ENCODE measurements around the gene DCLK1. TPM values are rescaled to one million over a fixed set of nuclear protein-coding genes. Genes with fewer than 3 reads are reported as not detected.
A peak's percentile ranks its signal among the peaks of the same experiment; 100 is the strongest.

DCLK1 gene
- total RNA-seq, 1 donor from 2014 or later: 22.6 TPM

DNA sequence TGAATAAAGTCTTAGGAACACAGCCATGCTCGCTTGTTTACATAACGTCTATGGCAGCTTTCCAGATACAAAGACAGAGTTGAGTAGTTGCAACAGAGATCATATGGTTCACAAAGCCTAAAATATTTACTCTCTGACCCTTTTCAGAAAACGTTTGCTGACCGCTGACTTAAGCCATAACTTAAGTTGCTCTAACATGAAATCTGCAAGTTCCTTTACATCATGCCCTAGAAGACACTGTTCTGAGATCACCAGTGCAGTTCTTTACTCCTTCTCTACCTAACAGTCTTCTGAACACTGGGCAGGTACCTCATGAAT, 166.4 kb downstream of the DCLK1 start:
- intact Hi-C loops (cut with DNase I): loop anchor here (5.0 kb wide), 1 partner anchor 333 kb away; no protein-coding TSS in a partner anchor
- Histone ChIP-seq H3K27me3 (no peaks in the 10 kb centered on the region), H3K27ac (no peak overlapping the region), H3K4me1 (no peaks in the 10 kb centered on the region), H3K9me3 (peaks cover 0 to 5% of the 10 kb centered on the region in 2 donors), H3K36me3 (no peaks in the 10 kb centered on the region), H3K4me3 (no peak overlapping the region)
- TF ChIP-seq, protein P1, sequence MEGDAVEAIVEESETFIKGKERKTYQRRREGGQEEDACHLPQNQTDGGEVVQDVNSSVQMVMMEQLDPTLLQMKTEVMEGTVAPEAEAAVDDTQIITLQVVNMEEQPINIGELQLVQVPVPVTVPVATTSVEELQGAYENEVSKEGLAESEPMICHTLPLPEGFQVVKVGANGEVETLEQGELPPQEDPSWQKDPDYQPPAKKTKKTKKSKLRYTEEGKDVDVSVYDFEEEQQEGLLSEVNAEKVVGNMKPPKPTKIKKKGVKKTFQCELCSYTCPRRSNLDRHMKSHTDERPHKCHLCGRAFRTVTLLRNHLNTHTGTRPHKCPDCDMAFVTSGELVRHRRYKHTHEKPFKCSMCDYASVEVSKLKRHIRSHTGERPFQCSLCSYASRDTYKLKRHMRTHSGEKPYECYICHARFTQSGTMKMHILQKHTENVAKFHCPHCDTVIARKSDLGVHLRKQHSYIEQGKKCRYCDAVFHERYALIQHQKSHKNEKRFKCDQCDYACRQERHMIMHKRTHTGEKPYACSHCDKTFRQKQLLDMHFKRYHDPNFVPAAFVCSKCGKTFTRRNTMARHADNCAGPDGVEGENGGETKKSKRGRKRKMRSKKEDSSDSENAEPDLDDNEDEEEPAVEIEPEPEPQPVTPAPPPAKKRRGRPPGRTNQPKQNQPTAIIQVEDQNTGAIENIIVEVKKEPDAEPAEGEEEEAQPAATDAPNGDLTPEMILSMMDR (IDR thresholded peaks at IDR 0.05): no peak
- no peak for DNase-seq (ENCODE audit: low spot score in 2 of 2)

DNA sequence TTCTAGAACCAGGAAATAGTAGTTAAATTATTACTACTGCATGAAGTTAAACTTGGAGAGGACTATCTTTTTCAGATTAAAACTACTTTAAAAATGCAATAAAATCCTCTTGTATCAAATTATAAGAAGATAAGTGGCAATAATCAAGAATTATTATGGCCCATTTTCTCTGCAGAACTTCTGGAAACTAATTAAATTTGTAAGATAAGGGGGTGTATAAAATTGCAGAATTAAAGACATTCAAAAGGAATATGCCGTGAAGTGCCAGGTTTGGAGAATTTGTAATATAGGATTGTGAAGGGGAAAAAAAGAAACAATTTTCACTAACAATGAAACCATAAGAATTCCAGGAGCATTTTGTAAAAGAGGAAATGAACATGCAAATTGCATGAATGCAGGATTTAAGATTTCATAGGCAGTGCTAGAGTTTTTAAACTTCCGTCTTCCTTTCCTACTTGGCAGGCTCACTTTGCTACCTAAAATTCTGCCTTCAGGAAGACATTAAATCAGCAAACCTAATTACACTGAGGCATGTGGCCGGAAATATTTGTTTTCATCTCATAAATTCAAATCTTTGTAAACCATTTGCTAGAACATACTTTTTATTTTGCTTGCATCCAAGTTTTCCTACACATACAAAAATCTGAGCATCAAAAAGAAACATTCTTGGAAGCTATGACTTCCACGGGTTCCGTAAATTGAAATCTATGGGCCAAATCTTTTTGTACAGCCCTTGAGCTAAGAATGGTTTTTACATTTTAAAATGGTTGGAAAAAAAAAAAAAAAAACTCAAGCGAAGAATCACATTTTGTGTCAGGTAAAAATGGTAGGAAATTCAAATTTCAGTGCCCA, 166.9 kb downstream of the DCLK1 start:
- intact Hi-C loops (cut with DNase I): loop anchor here (5.0 kb wide), 1 partner anchor 332 kb away; no protein-coding TSS in a partner anchor
- no peaks in the 10 kb centered on the region for H3K36me3 ChIP-seq
- H3K9me3 ChIP-seq: peaks cover 0 to 1% of the 10 kb centered on the region in 2 donors
- no peaks in the 10 kb centered on the region for H3K4me1 ChIP-seq
- TF ChIP-seq, protein P1 (IDR thresholded peaks at IDR 0.05): no peak
- no peak for DNase-seq (ENCODE audit: low spot score in 2 of 2)
- no peak overlapping the region for H3K4me3 ChIP-seq
- H3K27me3 ChIP-seq: no peaks in the 10 kb centered on the region
- no peak overlapping the region for H3K27ac ChIP-seq

DNA sequence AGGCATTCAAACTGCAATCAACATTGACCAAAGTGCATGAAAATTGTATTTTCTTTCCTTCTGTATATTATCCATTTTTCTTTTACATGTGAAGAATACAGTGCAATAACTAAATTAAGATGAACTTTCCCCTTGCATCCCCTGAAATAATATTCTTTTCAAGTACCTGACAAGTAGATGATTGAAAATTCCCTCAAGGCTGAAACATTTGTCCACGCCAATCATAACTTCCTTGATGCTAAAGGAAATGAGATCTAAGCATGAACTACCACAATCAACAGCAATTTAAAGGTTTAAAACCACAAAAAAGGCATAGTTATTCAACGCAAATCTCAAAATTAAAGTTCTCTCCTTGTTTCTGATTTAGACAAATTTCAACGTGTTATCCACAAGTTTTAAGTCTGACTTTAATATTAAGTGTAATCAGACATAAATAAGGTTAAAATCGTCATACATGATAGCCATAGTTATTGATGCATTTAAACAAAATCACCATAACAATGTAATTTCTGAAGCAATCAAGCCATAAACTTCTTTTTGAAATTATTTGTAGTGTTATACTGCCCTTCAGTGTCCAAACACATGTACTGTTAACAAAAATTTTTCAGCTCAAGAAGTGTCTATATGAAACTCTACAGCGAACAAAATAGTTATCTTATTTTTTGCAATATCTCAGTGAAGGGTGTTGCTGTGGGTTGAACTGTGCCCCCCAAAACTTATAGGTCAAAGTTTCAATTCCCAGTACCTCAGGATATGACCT, 169.5 kb downstream of the DCLK1 start:
- intact Hi-C loops (cut with DNase I): loop anchor here (5.0 kb wide), 1 partner anchor 329 kb away; no protein-coding TSS in a partner anchor
- Histone ChIP-seq H3K27me3 (no peaks in the 10 kb centered on the region), H3K9me3 (no peaks in the 10 kb centered on the region), H3K4me1 (no peaks in the 10 kb centered on the region), H3K4me3 (no peak overlapping the region), H3K27ac (no peak overlapping the region), H3K36me3 (no peaks in the 10 kb centered on the region)
- no peak for DNase-seq (ENCODE audit: low spot score in 2 of 2)
- TF ChIP-seq, protein P1 (IDR thresholded peaks at IDR 0.05): peak; percentile 19 to 32 (median 26)

DNA sequence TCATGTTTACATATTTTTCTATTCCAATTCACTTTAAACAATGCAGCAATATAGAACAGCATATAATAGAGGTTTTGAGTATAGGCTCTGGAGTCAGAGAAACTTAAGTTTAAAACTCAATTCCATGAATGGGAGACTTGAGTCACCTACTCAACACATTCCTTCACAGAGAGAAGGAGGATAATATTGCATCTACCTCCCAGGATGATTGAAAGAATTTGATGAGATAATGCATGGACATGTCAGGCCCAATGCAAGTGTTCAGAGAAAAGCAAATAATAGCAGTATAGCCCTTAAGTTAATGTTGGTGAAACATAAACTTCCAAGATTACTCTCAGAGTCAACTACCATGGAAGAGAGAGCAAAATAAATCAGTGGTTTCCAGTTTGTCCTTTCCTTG, 170.2 kb downstream of the DCLK1 start:
- H3K9me3 ChIP-seq: no peaks in the 10 kb centered on the region
- no peak overlapping the region for H3K4me3 ChIP-seq
- intact Hi-C loops (cut with DNase I): loop anchor here (5.0 kb wide), 1 partner anchor 329 kb away; no protein-coding TSS in a partner anchor
- TF ChIP-seq, protein P1 (IDR thresholded peaks at IDR 0.05): no peak
- no peak for DNase-seq (ENCODE audit: low spot score in 2 of 2)
- H3K4me1 ChIP-seq: no peaks in the 10 kb centered on the region
- no peak overlapping the region for H3K27ac ChIP-seq
- H3K27me3 ChIP-seq: no peaks in the 10 kb centered on the region
- H3K36me3 ChIP-seq: no peaks in the 10 kb centered on the region

DNA sequence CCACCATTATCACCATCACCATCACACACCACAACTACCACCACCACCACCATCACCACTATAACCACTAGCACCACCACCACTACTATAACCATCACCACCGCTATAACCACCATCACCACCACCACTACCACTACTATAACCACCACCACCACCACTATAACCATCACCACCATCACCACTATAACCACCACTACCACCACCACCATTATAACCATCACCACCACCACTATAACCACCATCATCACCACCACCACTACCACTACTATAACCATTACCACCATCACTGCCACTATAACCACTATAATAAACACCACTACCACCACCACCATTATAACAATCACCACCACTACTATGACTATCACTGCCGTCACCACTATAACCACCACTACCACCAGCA, 173.2 kb downstream of the DCLK1 start:
- intact Hi-C loops (cut with DNase I): loop anchor here (5.0 kb wide), 1 partner anchor 236 kb away; no protein-coding TSS in a partner anchor
- no peaks in the 10 kb centered on the region for H3K4me1 ChIP-seq

More for the DNA sequence above, 173.2 kb downstream of the DCLK1 start:
- Histone ChIP-seq H3K27ac (no peak overlapping the region), H3K27me3 (no peaks in the 10 kb centered on the region), H3K36me3 (no peaks in the 10 kb centered on the region), H3K4me3 (no peak overlapping the region), H3K9me3 (no peaks in the 10 kb centered on the region)
- DNase-seq (ENCODE audit: low spot score in 2 of 2): no peak
- TF ChIP-seq, protein P1 (IDR thresholded peaks at IDR 0.05): no peak

Measured in ascending aorta (tissue), 2 donors.